Stimulated activated CD4-positive, alpha-beta T cell treated with anti-CD3 and anti-CD28 coated beads, Interleukin-1b, Interleukin-23, amount 100 ng/mL, for 24 hours (primary cell): Measurements from ENCODE around the gene SMC1B.
"Not testable (repeated sequence)": the region's sequence is repeated elsewhere in the genome, so short reads cannot be mapped to it uniquely, and the experiment has no call there.

Source experiments
- DNase-seq, 4 experiments: peaks; one replicate each; pipeline ENCODE4 v3.0.0-alpha.2; 2020; ENCODE audit warnings: low read depth in 4 of 4, low spot score in 1 of 4

Gene SMC1B

GRCh38 chr22:45305456-45306075 lies 107.8 kb downstream of the SMC1B start:
- DNase-seq: no peak

- no peak for DNase-seq
Measured at GRCh38 chr22:45304971-45305370, 108.4 kb downstream of the SMC1B start.

DNA sequence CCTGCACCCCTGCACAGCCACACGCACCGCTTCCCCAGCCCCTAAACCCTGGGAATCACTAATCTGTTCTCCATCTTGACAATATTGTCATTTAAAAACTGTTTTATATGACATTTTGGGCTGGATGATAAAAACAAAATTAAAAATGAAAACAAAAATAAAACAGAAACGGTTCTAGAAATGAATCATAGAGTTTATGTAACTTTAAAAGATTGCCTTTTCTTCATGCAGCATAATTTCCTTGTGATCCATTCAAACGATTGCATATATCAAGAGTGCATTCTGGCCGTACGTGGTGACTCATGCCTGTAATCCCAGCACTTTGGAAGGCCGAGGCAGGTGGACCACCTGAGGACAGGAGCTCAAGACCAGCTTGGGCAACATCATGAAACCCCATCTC lies 110.2 kb downstream of the SMC1B start:
- DNase-seq: no peak

- DNase-seq: no peak
Measured at GRCh38 chr22:45302751-45303150, 110.6 kb downstream of the SMC1B start.

- DNase-seq: no peak
Measured at GRCh38 chr22:45298934-45299505, 114.4 kb downstream of the SMC1B start.

- DNase-seq: no peak
Measured at GRCh38 chr22:45296628-45297297, 116.6 kb downstream of the SMC1B start.

DNA sequence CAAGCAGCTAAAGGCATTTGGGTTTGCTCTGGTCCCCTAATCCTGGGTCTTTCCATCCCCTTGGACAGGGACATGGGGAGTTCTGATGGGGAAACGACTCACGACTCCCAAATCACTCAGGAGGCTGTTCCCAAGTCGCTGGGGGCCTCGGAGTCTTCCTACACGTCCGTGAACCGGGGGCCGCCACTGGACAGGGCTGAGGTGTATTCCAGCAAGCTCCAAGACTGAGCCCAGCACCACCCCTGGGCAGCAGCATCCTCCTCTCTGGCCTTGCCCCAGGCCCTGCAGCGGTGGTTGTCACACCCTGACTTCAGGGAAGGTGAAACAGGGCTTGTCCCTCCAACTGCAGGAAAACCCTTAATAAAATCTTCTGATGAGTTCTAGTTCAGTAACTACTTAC lies 117.9 kb downstream of the SMC1B start:
- no peak for DNase-seq

DNA sequence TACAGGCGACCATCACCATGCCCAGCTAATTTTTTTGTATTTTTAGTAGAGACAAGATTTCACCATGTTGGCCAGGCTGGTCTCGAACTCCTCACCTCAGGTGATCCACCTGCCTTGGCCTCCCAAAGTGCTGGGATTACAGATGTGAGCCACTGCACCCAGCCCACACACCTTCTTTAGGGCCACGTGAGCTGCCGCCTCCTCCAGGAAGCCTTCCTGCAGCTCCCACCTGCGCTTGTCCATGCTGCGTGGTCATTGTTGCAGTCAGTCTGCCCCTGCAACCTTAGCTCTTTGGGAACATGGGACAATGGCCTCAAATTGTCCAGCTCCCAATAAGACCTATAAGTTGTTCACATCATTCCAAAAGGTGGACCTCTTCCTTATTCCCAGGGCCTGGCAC lies 118.4 kb downstream of the SMC1B start:
- not testable (repeated sequence) for DNase-seq
